Measurements from ENCODE around the gene SMC1B. TPM values are rescaled to one million over a fixed set of nuclear protein-coding genes. Genes with fewer than 3 reads are reported as not detected.

The SMC1B gene
- total RNA-seq, 1 donor from 2014 or later = not detected

- TF ChIP-seq CTCF (IDR thresholded peaks at IDR 0.05) = no peak
- Histone ChIP-seq H3K27ac (no peak overlapping the region), H3K4me3 (no peak overlapping the region), H3K27me3 (no peaks in the 10 kb centered on the region), H3K9me3 (no peaks in the 10 kb centered on the region), H3K4me1 (peaks cover 0 to 3% of the 10 kb centered on the region in 2 donors), H3K36me3 (no peaks in the 10 kb centered on the region)
- DNase-seq (ENCODE audit: low spot score in 2 of 2) = no peak
- intact Hi-C loops (cut with DNase I) = no loop called here
Measured at GRCh38 chr22:45308391-45308956, 104.9 kb downstream of the SMC1B start.

- H3K27ac ChIP-seq = no peak overlapping the region
- H3K4me3 ChIP-seq = no peak overlapping the region
- no peak for TF ChIP-seq CTCF (IDR thresholded peaks at IDR 0.05)
- no peaks in the 10 kb centered on the region for H3K9me3 ChIP-seq
- DNase-seq (ENCODE audit: low spot score in 2 of 2) = no peak
- no peaks in the 10 kb centered on the region for H3K27me3 ChIP-seq
- peaks cover 0 to under 1% of the 10 kb centered on the region in 2 donors for H3K4me1 ChIP-seq
- H3K36me3 ChIP-seq = no peaks in the 10 kb centered on the region
- intact Hi-C loops (cut with DNase I) = no loop called here
Measured at GRCh38 chr22:45306139-45306538, 107.3 kb downstream of the SMC1B start.

GRCh38 chr22:45305456-45306075, 107.8 kb downstream of the SMC1B start:
- Histone ChIP-seq H3K9me3 (no peaks in the 10 kb centered on the region), H3K36me3 (no peaks in the 10 kb centered on the region), H3K27me3 (no peaks in the 10 kb centered on the region), H3K4me3 (no peak overlapping the region), H3K4me1 (no peaks in the 10 kb centered on the region), H3K27ac (no peak overlapping the region)
- no peak for TF ChIP-seq CTCF (IDR thresholded peaks at IDR 0.05)
- intact Hi-C loops (cut with DNase I) = no loop called here
- no peak for DNase-seq (ENCODE audit: low spot score in 2 of 2)

GRCh38 chr22:45304971-45305370, 108.4 kb downstream of the SMC1B start:
- H3K36me3 ChIP-seq = no peaks in the 10 kb centered on the region
- H3K27me3 ChIP-seq = no peaks in the 10 kb centered on the region
- H3K4me3 ChIP-seq = no peak overlapping the region
- no peaks in the 10 kb centered on the region for H3K9me3 ChIP-seq
- intact Hi-C loops (cut with DNase I) = no loop called here
- DNase-seq (ENCODE audit: low spot score in 2 of 2) = no peak
- no peak overlapping the region for H3K27ac ChIP-seq
- no peak for TF ChIP-seq CTCF (IDR thresholded peaks at IDR 0.05)
- no peaks in the 10 kb centered on the region for H3K4me1 ChIP-seq

GRCh38 chr22:45303181-45303580, 110.2 kb downstream of the SMC1B start:
- Histone ChIP-seq H3K27me3 (no peaks in the 10 kb centered on the region), H3K27ac (no peak overlapping the region), H3K36me3 (no peaks in the 10 kb centered on the region), H3K9me3 (no peaks in the 10 kb centered on the region), H3K4me3 (no peak overlapping the region), H3K4me1 (no peaks in the 10 kb centered on the region)
- no peak for DNase-seq (ENCODE audit: low spot score in 2 of 2)
- no peak for TF ChIP-seq CTCF (IDR thresholded peaks at IDR 0.05)
- intact Hi-C loops (cut with DNase I) = no loop called here

Measured in ascending aorta (tissue), 2 donors.